OCI-LY1 (cell line): ENCODE data around the gene USP53.

Experiments used
- H2AFZ ChIP-seq: fragments of 200-600 bp; sonication (generic), shearing (Covaris generic); 2 replicates; pipeline ENCODE4 v1.6.0; 2014; ENCODE audit warnings: antibody characterized with exemption, mild to moderate bottlenecking, low read length
- H3F3A ChIP-seq: fragments of 200-600 bp; sonication (generic), shearing (Covaris generic); 2 replicates; pipeline ENCODE4 v1.6.0; 2014; ENCODE audit warnings: mild to moderate bottlenecking, antibody characterized with exemption, low read length, moderate library complexity; ENCODE audit not compliant: insufficient read depth
- H3K27ac ChIP-seq: fragments of 200-600 bp; sonication (generic); 2 replicates; pipeline ENCODE4 v1.5.1; 2014; ENCODE audit warnings: low read length, mixed run types, mild to moderate bottlenecking, low read depth; ENCODE audit not compliant: poor library complexity, severe bottlenecking
- H3K27me3 ChIP-seq: fragments of 200-600 bp; sonication (generic); 2 replicates; pipeline ENCODE4 v1.6.0; 2014; ENCODE audit warnings: antibody characterized with exemption, mild to moderate bottlenecking, low read length, moderate library complexity; ENCODE audit not compliant: insufficient read depth
- H3K36me3 ChIP-seq: fragments of 200-600 bp; sonication (generic); 2 replicates; pipeline ENCODE4 v1.6.1; 2014; ENCODE audit warnings: mild to moderate bottlenecking, antibody characterized with exemption, low read length, moderate library complexity, mixed read lengths; ENCODE audit not compliant: insufficient read depth
- H3K4me1 ChIP-seq: fragments of 200-600 bp; sonication (generic); 2 replicates; pipeline ENCODE4 v1.5.1; 2014; ENCODE audit warnings: mild to moderate bottlenecking, low read length, moderate library complexity; ENCODE audit not compliant: insufficient read depth, severe bottlenecking
- H3K4me2 ChIP-seq: fragments of 200-600 bp; sonication (generic), shearing (Covaris generic); 2 replicates; pipeline ENCODE4 v1.6.1; 2014; ENCODE audit warnings: low read length
- H3K4me3 ChIP-seq: fragments of 200-600 bp; sonication (generic); 2 replicates; pipeline ENCODE4 v1.5.1; 2014; ENCODE audit warnings: low read length, low read depth, mild to moderate bottlenecking, mixed read lengths; ENCODE audit not compliant: poor library complexity, severe bottlenecking
- H3K79me2 ChIP-seq: fragments of 200-600 bp; shearing (Covaris generic); 2 replicates; pipeline ENCODE4 v1.6.1; 2016; ENCODE audit warnings: mixed run types, low read length, mixed read lengths; ENCODE audit not compliant: insufficient read depth
- H3K9ac ChIP-seq: fragments of 200-600 bp; sonication (generic), shearing (Covaris generic); 2 replicates; pipeline ENCODE4 v1.6.1; 2014; ENCODE audit warnings: mild to moderate bottlenecking, low read length, mixed read lengths
- H3K9me2 ChIP-seq: fragments of 200-600 bp; sonication (generic), shearing (Covaris generic); 2 replicates; pipeline ENCODE4 v1.6.1; 2014; ENCODE audit warnings: low read depth, mild to moderate bottlenecking, low read length, mixed read lengths
- H3K9me3 ChIP-seq: fragments of 200-600 bp; shearing (Covaris generic); 2 replicates; pipeline ENCODE4 v1.6.1; 2014; ENCODE audit warnings: low read length, mixed read lengths
- H4K20me1 ChIP-seq: fragments of 200-600 bp; sonication (generic), shearing (Covaris generic); 2 replicates; pipeline ENCODE4 v1.6.0; 2016; ENCODE audit warnings: mild to moderate bottlenecking, low read length; ENCODE audit not compliant: insufficient read depth
- EZH2 ChIP-seq: fragments of 200-600 bp; sonication (generic), shearing (Covaris generic); IDR thresholded peaks from 2 replicates; pipeline ENCODE4 v1.8.0; 2017; ENCODE audit warnings: borderline replicate concordance, mixed run types, mild to moderate bottlenecking, antibody characterized with exemption, low read length, moderate library complexity, mixed read lengths
- TF ChIP-seq, protein P1 (sequence below): fragments of 200-600 bp; sonication (generic), shearing (Covaris generic); IDR thresholded peaks from 2 replicates; pipeline ENCODE4 v1.5.1; 2017; ENCODE audit warnings: mild to moderate bottlenecking, antibody characterized with exemption, low read length, moderate library complexity, mixed read lengths

Gene USP53

DNA sequence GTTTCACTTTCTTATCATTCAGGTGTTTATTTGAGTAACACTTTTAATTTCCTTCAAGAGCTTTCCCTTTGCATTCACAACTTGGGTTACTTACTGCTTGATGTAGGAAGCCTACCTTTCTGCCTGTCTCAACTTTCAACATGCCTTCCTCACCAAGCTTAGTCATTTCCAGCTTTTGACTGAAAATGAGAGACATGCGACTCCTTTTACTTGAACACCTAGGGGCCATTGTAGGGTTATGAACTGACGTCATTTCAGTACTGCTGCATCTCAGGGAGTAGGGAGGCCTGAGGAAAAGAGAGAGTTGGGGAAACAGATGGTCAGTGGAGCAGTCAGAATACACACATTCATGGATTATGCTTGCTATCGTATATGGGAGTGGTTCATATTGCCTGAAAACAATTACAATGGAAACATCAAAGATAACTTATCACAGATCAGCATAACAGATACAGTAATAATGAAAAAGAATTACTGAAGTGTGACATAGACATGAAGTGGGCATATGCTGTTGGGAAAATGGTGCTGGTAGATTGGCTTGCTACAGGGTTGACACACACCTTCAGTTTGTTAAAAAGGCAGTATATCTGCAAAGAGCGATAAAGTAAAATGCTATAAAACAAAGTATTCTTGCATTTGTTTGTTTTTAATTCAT is 25.7 kb downstream of the USP53 start:
- no peak for TF ChIP-seq EZH2
- TF ChIP-seq, protein P1, sequence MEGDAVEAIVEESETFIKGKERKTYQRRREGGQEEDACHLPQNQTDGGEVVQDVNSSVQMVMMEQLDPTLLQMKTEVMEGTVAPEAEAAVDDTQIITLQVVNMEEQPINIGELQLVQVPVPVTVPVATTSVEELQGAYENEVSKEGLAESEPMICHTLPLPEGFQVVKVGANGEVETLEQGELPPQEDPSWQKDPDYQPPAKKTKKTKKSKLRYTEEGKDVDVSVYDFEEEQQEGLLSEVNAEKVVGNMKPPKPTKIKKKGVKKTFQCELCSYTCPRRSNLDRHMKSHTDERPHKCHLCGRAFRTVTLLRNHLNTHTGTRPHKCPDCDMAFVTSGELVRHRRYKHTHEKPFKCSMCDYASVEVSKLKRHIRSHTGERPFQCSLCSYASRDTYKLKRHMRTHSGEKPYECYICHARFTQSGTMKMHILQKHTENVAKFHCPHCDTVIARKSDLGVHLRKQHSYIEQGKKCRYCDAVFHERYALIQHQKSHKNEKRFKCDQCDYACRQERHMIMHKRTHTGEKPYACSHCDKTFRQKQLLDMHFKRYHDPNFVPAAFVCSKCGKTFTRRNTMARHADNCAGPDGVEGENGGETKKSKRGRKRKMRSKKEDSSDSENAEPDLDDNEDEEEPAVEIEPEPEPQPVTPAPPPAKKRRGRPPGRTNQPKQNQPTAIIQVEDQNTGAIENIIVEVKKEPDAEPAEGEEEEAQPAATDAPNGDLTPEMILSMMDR = no peak
- Histone ChIP-seq H4K20me1 (no peaks in the 10 kb centered on the region), H3K36me3 (peaks cover 15% of the 10 kb centered on the region; the same call in 1 of the 2 replicates), H3K4me1 (peaks cover 10% of the 10 kb centered on the region), H3F3A (no peaks in the 10 kb centered on the region), H3K4me3 (no peak overlapping the region), H3K4me2 (no peak overlapping the region), H3K79me2 (0 out of 2 replicates have a peak, but pooled peaks cover 4% of the 10 kb centered on the region), H3K9me3 (no peaks in the 10 kb centered on the region), H3K9me2 (no peaks in the 10 kb centered on the region), H3K27ac (no peak overlapping the region), H2AFZ (no peak overlapping the region), H3K27me3 (no peaks in the 10 kb centered on the region), H3K9ac (no peak overlapping the region)

DNA sequence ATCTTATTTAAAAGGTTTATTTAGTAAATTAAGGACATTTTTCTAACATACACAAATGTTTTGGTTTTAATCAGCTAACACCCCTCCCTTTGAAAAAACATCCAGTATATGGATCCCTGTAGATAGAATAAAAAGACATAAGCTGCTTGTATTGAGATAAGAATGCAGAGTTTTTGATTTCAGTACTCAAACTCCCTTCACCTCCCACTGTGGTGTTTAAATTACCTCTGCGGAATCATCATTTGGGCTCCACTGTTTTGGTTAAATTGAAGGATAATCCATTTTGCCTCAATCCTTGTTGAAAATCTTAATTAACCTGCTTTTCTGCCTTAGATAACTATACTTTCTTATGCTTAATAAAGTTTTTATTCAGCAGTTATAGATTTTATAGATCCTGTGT is 27.6 kb downstream of the USP53 start:
- peaks cover 13% of the 10 kb centered on the region; the same call in 1 of the 2 replicates for H3K36me3 ChIP-seq

DNA sequence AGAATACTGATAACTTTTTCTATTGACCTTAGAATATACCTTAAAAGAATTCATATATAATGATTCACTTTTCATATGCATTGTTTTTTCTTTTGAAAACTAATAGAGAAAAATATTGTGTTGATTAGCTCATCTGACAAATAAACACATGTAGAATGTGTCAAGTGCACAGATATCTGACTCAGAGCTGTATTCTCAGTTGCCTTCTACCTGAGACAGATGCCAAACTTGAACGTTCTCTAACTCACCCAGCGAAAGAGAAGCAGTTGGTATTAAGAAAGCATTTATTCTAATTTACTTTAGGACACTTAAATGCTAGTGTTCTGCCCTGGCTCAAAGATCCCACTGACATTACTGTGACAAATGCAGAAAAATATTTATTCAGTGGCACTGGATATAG is 28.1 kb downstream of the USP53 start:
- Histone ChIP-seq H3K4me3 (no peak overlapping the region), H3K9me3 (no peaks in the 10 kb centered on the region), H2AFZ (no peak overlapping the region), H3K9ac (no peak overlapping the region), H3K36me3 (peaks cover 12% of the 10 kb centered on the region; the same call in 1 of the 2 replicates), H3K4me1 (no peaks in the 10 kb centered on the region), H4K20me1 (no peaks in the 10 kb centered on the region), H3K79me2 (no peaks in the 10 kb centered on the region), H3F3A (no peaks in the 10 kb centered on the region; the same call in 1 of the 2 replicates), H3K27ac (no peak overlapping the region), H3K9me2 (no peaks in the 10 kb centered on the region), H3K27me3 (no peaks in the 10 kb centered on the region), H3K4me2 (no peak overlapping the region)
- no peak for TF ChIP-seq EZH2
- TF ChIP-seq, protein P1 = no peak

More for the DNA sequence above, 27.6 kb downstream of the USP53 start:
- no peaks in the 10 kb centered on the region for H3F3A ChIP-seq
- H2AFZ ChIP-seq = no peak overlapping the region
- no peak overlapping the region for H3K9ac ChIP-seq
- H4K20me1 ChIP-seq = no peaks in the 10 kb centered on the region
- no peak overlapping the region for H3K4me3 ChIP-seq
- no peaks in the 10 kb centered on the region for H3K9me2 ChIP-seq
- no peak overlapping the region for H3K27ac ChIP-seq
- TF ChIP-seq, protein P1 = no peak
- TF ChIP-seq EZH2 = no peak
- H3K27me3 ChIP-seq = no peaks in the 10 kb centered on the region
- no peaks in the 10 kb centered on the region for H3K4me1 ChIP-seq
- H3K4me2 ChIP-seq = no peak overlapping the region
- H3K9me3 ChIP-seq = no peaks in the 10 kb centered on the region
- H3K79me2 ChIP-seq = no peaks in the 10 kb centered on the region
